ENCODE measurements around the gene ATOH8. TPM values are rescaled to one million over a fixed set of nuclear protein-coding genes. Genes with fewer than 3 reads are reported as not detected.

The ATOH8 gene
- total RNA-seq, 4 donors from 2014 or later, result 34.5 to 79.5 (median 59.6) TPM

DNA sequence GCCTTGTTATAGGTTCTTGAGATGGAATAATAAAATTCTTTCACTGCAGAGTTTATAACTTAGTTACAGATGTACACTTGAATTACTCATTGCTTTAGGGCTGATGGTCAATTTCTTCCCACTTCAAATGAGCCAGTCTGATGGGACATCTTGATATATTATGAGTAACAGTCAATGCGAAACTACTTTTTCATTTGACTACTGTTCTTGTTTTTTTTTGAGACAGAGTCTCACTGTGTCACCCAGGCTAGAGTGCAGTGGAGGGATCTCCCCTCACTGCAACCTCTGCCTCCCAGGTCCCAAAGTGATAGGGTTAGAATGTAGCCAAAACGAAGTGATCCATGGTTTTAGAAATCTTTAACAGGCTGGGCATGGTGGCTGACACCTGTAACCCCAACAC lies 77.9 kb downstream of the ATOH8 start:
- no peaks in the 10 kb centered on the region for H3K27me3 ChIP-seq
- peaks cover 0 to 13% (median 3%) of the 10 kb centered on the region in 3 donors for H3K4me1 ChIP-seq
- no peaks in the 10 kb centered on the region for H3K36me3 ChIP-seq
- no peak for TF ChIP-seq POLR2A (IDR thresholded peaks at IDR 0.05)
- no peak for ATAC-seq
- no peaks in the 10 kb centered on the region for H3K9me3 ChIP-seq
- no peak overlapping the region for H3K27ac ChIP-seq
- H3K4me3 ChIP-seq, result no peak overlapping the region
- 86 to 88% methylated on average over 1 to 2 of the region's 2 CpGs for WGBS, 2 donors (ENCODE audit: low coverage in 1 of 2)

DNA sequence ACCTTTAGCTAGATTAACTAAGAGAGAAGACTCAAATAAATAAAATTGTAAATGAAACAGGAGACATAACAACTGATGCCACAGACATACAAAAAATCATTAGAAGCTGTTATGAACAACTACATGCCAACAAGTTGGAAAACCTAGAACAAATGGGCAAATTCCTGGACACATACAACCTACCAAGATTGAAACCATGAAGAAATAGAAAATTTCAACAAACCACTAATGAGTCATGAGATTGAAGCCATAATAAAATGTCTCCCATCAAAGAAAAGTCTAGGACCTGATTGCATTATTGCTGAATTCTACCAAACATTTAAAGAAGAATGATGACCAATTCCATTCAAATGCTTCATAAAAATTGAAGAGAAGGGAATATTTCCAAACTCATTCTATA lies 80.7 kb downstream of the ATOH8 start:
- no peaks in the 10 kb centered on the region for H3K4me1 ChIP-seq
- H3K9me3 ChIP-seq, result no peaks in the 10 kb centered on the region
- TF ChIP-seq, protein P1, sequence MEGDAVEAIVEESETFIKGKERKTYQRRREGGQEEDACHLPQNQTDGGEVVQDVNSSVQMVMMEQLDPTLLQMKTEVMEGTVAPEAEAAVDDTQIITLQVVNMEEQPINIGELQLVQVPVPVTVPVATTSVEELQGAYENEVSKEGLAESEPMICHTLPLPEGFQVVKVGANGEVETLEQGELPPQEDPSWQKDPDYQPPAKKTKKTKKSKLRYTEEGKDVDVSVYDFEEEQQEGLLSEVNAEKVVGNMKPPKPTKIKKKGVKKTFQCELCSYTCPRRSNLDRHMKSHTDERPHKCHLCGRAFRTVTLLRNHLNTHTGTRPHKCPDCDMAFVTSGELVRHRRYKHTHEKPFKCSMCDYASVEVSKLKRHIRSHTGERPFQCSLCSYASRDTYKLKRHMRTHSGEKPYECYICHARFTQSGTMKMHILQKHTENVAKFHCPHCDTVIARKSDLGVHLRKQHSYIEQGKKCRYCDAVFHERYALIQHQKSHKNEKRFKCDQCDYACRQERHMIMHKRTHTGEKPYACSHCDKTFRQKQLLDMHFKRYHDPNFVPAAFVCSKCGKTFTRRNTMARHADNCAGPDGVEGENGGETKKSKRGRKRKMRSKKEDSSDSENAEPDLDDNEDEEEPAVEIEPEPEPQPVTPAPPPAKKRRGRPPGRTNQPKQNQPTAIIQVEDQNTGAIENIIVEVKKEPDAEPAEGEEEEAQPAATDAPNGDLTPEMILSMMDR (IDR thresholded peaks at IDR 0.05), result no peak
- TF ChIP-seq POLR2A (IDR thresholded peaks at IDR 0.05) (no peak), POLR2AphosphoS5 (IDR thresholded peaks at IDR 0.05) (no peak), EP300 (IDR thresholded peaks at IDR 0.05) (no peak)
- no peaks in the 10 kb centered on the region for H3K27me3 ChIP-seq
- no peak overlapping the region for H3K4me3 ChIP-seq
- H3K27ac ChIP-seq, result no peak overlapping the region
- ATAC-seq, result no peak
- peaks cover 0 to 7% of the 10 kb centered on the region in 2 donors for H3K36me3 ChIP-seq

Small RNA genes within 50 kb of the gene (small RNA-seq; reads per million reads assigned to genes)
- gene MIR6071 (0 reads per million in 4 donors), gene RN7SKP83 (0 reads per million in 4 donors), gene RNU1-38P (0 reads per million in 4 donors)

Other genes with a start within 250 kb of the ATOH8 start
- 100 to 1,000 TPM in 2 of 4 donors, 10 to 100 TPM in 2; 68.5 to 295 (median 130) TPM for gene MAT2A, start 214.8 kb upstream of the ATOH8 start, total RNA-seq
- 10 to 100 TPM; 16.2 to 29.3 (median 24.3) TPM for gene GGCX, start 192.5 kb upstream of the ATOH8 start, total RNA-seq
- gene VAMP8, start 176.4 kb upstream of the ATOH8 start, total RNA-seq, result 10 to 100 TPM in 2 of 4 donors, 1 to 10 TPM in 1, not detected in 1; 4.9 to 30.5 (median 13.6) TPM
- gene VAMP5, start 169.6 kb upstream of the ATOH8 start, total RNA-seq, result 10 to 100 TPM; 37.6 to 56.5 (median 51.2) TPM
- gene RNF181, start 158.2 kb upstream of the ATOH8 start, total RNA-seq, result 100 to 1,000 TPM; 113 to 174 (median 148) TPM
- gene TMEM150A, start 151.3 kb upstream of the ATOH8 start, total RNA-seq, result 10 to 100 TPM; 17.6 to 26.9 (median 19.9) TPM
- gene C2orf68, start 141.9 kb upstream of the ATOH8 start, total RNA-seq, result 10 to 100 TPM; 12.3 to 21.0 (median 19.8) TPM
- gene USP39, start 137.8 kb upstream of the ATOH8 start, total RNA-seq, result 10 to 100 TPM; 41.7 to 82.2 (median 56.7) TPM
- gene SFTPB, start 85.8 kb upstream of the ATOH8 start, total RNA-seq, result not detected
- 1 to 10 TPM in 1 of 4 donors, under 1 TPM in 1, not detected in 2; 0.54 to 3.1 TPM for gene GNLY, start 59.6 kb upstream of the ATOH8 start, total RNA-seq
- gene ST3GAL5, start 135.0 kb downstream of the ATOH8 start, total RNA-seq, result 10 to 100 TPM; 15.2 to 55.9 (median 22.7) TPM